IPS-20b (cell line): ENCODE measurements around the gene EFNB1.

Source experiments
- H3K27ac ChIP-seq: one replicate; pipeline ENCODE4 v1.5.1; 2013; ENCODE audit warnings: low read length
- H3K27me3 ChIP-seq: 2 replicates; pipeline ENCODE4 v1.6.1; 2013; ENCODE audit warnings: mild to moderate bottlenecking, low read length, inconsistent platforms; ENCODE audit not compliant: insufficient read depth
- H3K36me3 ChIP-seq: 2 replicates; pipeline ENCODE4 v1.6.1; 2013; ENCODE audit warnings: low read depth, mild to moderate bottlenecking, inconsistent platforms, low read length, moderate library complexity; ENCODE audit not compliant: insufficient read depth
- H3K4me1 ChIP-seq: 2 replicates; pipeline ENCODE4 v1.6.1; 2013; ENCODE audit warnings: mild to moderate bottlenecking, control low read depth, inconsistent platforms, low read length, moderate library complexity; ENCODE audit not compliant: insufficient read depth
- H3K4me3 ChIP-seq: 2 replicates; pipeline ENCODE4 v1.5.1; 2013; ENCODE audit warnings: mild to moderate bottlenecking, low read length, inconsistent platforms
- H3K9ac ChIP-seq: 2 replicates; pipeline ENCODE4 v1.6.1; 2013; ENCODE audit warnings: low read depth, mild to moderate bottlenecking, inconsistent platforms, low read length, moderate library complexity
- H3K9me3 ChIP-seq: 2 replicates; pipeline ENCODE4 v1.6.1; 2013; ENCODE audit warnings: mild to moderate bottlenecking, low read depth, low read length, inconsistent platforms; ENCODE audit not compliant: insufficient read depth

The EFNB1 gene

GRCh38 chrX:68830419-68831404 lies 1.9 kb downstream of the EFNB1 start:
- Histone ChIP-seq H3K36me3 (no peaks in the 10 kb centered on the region), H3K4me3 (peak overlapping the region; percentile 72), H3K4me1 (peaks cover 6% of the 10 kb centered on the region; the same call in 1 of the 2 replicates), H3K27me3 (peaks cover 95% of the 10 kb centered on the region), H3K9me3 (no peaks in the 10 kb centered on the region), H3K9ac (no peak overlapping the region), H3K27ac (no peak overlapping the region)

GRCh38 chrX:68831405-68832100 lies 2.7 kb downstream of the EFNB1 start:
- Histone ChIP-seq H3K4me3 (peak overlapping the region; percentile 52), H3K27me3 (peaks cover 90% of the 10 kb centered on the region), H3K27ac (no peak overlapping the region), H3K9me3 (no peaks in the 10 kb centered on the region), H3K9ac (no peak overlapping the region), H3K4me1 (peaks cover 6% of the 10 kb centered on the region; the same call in 1 of the 2 replicates), H3K36me3 (no peaks in the 10 kb centered on the region)

- no peaks in the 10 kb centered on the region for H3K36me3 ChIP-seq
- peak overlapping the region; percentile 52; the same call in 1 of the 2 replicates for H3K4me3 ChIP-seq
- H3K9me3 ChIP-seq, result no peaks in the 10 kb centered on the region
- H3K4me1 ChIP-seq, result peaks cover 6% of the 10 kb centered on the region; the same call in 1 of the 2 replicates
- H3K27ac ChIP-seq, result no peak overlapping the region
- peaks cover 85% of the 10 kb centered on the region for H3K27me3 ChIP-seq
- H3K9ac ChIP-seq, result no peak overlapping the region
Measured at GRCh38 chrX:68832101-68832416, 3.2 kb downstream of the EFNB1 start.

- H3K36me3 ChIP-seq, result no peaks in the 10 kb centered on the region
- peaks cover 79% of the 10 kb centered on the region for H3K27me3 ChIP-seq
- peaks cover 6% of the 10 kb centered on the region; the same call in 1 of the 2 replicates for H3K4me1 ChIP-seq
- peak overlapping the region; percentile 52; the same call in 1 of the 2 replicates for H3K4me3 ChIP-seq
- no peak overlapping the region for H3K27ac ChIP-seq
- no peak overlapping the region for H3K9ac ChIP-seq
- no peaks in the 10 kb centered on the region for H3K9me3 ChIP-seq
Measured at GRCh38 chrX:68832516-68833447, 4.0 kb downstream of the EFNB1 start.

- H3K4me1 ChIP-seq, result peaks cover 6% of the 10 kb centered on the region; the same call in 1 of the 2 replicates
- H3K9ac ChIP-seq, result no peak overlapping the region
- H3K9me3 ChIP-seq, result no peaks in the 10 kb centered on the region
- peaks cover 73% of the 10 kb centered on the region for H3K27me3 ChIP-seq
- no peaks in the 10 kb centered on the region for H3K36me3 ChIP-seq
- H3K4me3 ChIP-seq, result no peak overlapping the region
- no peak overlapping the region for H3K27ac ChIP-seq
Measured at GRCh38 chrX:68833448-68833805, 4.6 kb downstream of the EFNB1 start.

GRCh38 chrX:68833855-68834331 lies 5.1 kb downstream of the EFNB1 start:
- H3K4me1 ChIP-seq, result peaks cover 6% of the 10 kb centered on the region; the same call in 1 of the 2 replicates
- H3K27ac ChIP-seq, result no peak overlapping the region
- no peak overlapping the region for H3K9ac ChIP-seq
- peaks cover 72% of the 10 kb centered on the region for H3K27me3 ChIP-seq
- no peaks in the 10 kb centered on the region for H3K36me3 ChIP-seq
- H3K4me3 ChIP-seq, result no peak overlapping the region
- no peaks in the 10 kb centered on the region for H3K9me3 ChIP-seq

- no peaks in the 10 kb centered on the region for H3K36me3 ChIP-seq
- no peaks in the 10 kb centered on the region for H3K9me3 ChIP-seq
- no peak overlapping the region for H3K4me3 ChIP-seq
- H3K9ac ChIP-seq, result no peak overlapping the region
- H3K4me1 ChIP-seq, result peaks cover 6% of the 10 kb centered on the region; the same call in 1 of the 2 replicates
- peaks cover 65% of the 10 kb centered on the region for H3K27me3 ChIP-seq
- H3K27ac ChIP-seq, result no peak overlapping the region
Measured at GRCh38 chrX:68834371-68835103, 5.7 kb downstream of the EFNB1 start.

- Histone ChIP-seq H3K9me3 (no peaks in the 10 kb centered on the region), H3K27me3 (peaks cover 60% of the 10 kb centered on the region), H3K36me3 (no peaks in the 10 kb centered on the region), H3K4me3 (no peak overlapping the region), H3K4me1 (peaks cover 6% of the 10 kb centered on the region; the same call in 1 of the 2 replicates), H3K27ac (no peak overlapping the region), H3K9ac (no peak overlapping the region)
Measured at GRCh38 chrX:68835104-68835442, 6.3 kb downstream of the EFNB1 start.

- Histone ChIP-seq H3K27me3 (peaks cover 56% of the 10 kb centered on the region), H3K9ac (no peak overlapping the region), H3K4me1 (peaks cover 6% of the 10 kb centered on the region; the same call in 1 of the 2 replicates), H3K36me3 (no peaks in the 10 kb centered on the region), H3K27ac (no peak overlapping the region), H3K4me3 (no peak overlapping the region), H3K9me3 (no peaks in the 10 kb centered on the region)
Measured at GRCh38 chrX:68835468-68835867, 6.6 kb downstream of the EFNB1 start.

GRCh38 chrX:68837119-68837518 lies 8.3 kb downstream of the EFNB1 start:
- H3K4me3 ChIP-seq, result no peak overlapping the region
- no peaks in the 10 kb centered on the region for H3K36me3 ChIP-seq
- H3K27ac ChIP-seq, result no peak overlapping the region
- H3K9me3 ChIP-seq, result no peaks in the 10 kb centered on the region
- no peaks in the 10 kb centered on the region; the same call in 1 of the 2 replicates for H3K4me1 ChIP-seq
- H3K9ac ChIP-seq, result no peak overlapping the region
- H3K27me3 ChIP-seq, result peaks cover 39% of the 10 kb centered on the region
